A673 (cell line): ENCODE data around the gene ABCB4.

ENCODE experiments used
- CTCF ChIP-seq: fragments of 300-800, 200-600 bp; sonication (generic); conservative IDR thresholded peaks from 2 replicates; pipeline ENCODE4 v1.5.1; 2017; ENCODE audit warnings: low read depth, mild to moderate bottlenecking, antibody characterized with exemption, low read length, moderate library complexity, mixed read lengths
- EZH2 ChIP-seq: fragments of 200-600 bp; sonication (generic); IDR thresholded peaks from 2 replicates; pipeline ENCODE4 v1.6.1; 2017; ENCODE audit warnings: borderline replicate concordance, low read depth, mild to moderate bottlenecking, mixed read lengths, antibody characterized with exemption, low read length; ENCODE audit not compliant: poor library complexity, severe bottlenecking

GRCh38 chr7:87354749-87355148, 120.7 kb downstream of the ABCB4 start:
- no peak for TF ChIP-seq CTCF
- TF ChIP-seq EZH2, result no peak
